GM04503 (cell line): Measurements from ENCODE around the gene PCBD2.
"Not testable (repeated sequence)": the region's sequence is repeated elsewhere in the genome, so short reads cannot be mapped to it uniquely, and the experiment has no call there.

Experiments
- DNase-seq: peaks from one replicate; pipeline ENCODE4 v3.0.0-alpha.2; 2012; ENCODE audit warnings: low read depth

Gene PCBD2

DNA sequence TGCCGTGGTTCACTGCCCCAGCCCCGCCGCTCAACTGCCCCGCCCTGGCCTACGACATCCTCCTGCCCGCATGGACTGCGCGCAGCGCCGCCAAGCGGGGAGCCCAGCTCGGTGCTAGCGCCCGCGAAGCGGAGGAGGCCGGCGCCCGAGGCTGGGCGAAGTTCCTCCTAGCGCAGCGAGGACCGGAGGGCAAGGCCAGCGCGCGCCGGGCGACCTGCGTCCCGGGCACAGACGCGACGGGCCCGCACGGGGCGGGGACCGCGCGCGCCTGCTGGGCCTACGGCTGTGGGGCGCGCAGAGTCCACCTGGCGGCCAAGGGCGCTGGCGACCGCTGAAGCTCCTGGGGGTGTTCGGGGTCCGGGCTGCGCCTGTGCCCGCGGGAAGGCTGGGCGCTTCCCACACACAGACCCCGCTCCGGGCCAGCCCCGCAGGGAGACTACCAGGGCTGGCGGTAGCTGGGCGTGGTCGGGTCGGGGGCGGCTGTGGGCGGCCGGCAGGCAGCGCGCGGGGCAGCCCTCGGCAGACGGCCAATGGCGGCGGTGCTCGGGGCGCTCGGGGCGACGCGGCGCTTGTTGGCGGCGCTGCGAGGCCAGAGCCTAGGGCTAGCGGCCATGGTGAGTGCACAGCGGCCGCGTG is at the start of gene PCBD2:
TSS of gene PCBD2 (plus strand) at position 522 of the 636 bp plus-strand sequence. CDS start at position 531, 9 bp downstream.
- peak; percentile 43 for DNase-seq

DNA sequence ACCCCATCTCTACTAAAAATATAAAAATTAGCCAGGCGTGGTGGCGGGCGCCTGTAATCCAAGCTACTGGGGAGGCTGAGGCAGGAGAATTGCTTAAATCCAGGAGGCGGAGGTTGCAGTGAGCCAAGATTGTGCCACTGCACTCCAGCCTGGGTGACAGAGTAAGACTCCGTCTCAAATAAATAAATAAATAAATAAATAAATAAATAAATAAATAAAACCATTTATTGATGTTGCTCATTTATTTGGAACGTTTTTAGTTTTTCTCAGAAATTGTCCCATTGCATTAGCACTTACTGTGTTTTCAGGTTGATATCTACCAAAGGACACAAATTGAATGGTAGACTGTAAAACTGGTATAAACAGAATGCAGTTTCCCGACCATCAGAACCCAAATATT is 48.5 kb upstream of the PCBD2 start:
- not testable (repeated sequence) for DNase-seq

DNA sequence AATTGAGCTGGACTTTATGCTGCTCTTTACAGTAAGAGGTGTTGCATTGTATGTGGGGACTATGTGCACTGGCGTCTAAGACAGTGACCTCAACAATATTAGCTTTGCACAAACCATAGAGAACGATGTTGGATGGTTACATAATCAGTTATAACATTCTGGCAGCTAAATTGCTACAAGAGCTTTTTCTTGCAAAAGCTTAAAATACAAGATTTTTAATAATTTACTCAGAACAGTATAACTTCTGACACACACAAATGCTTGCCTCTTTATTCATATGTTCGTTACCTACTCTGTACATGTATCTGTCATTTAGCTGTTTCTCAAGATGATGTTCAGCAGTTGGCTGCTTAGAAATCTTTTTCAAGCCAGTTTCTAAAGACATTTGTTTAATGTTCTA is 47.5 kb upstream of the PCBD2 start:
- no peak for DNase-seq

DNA sequence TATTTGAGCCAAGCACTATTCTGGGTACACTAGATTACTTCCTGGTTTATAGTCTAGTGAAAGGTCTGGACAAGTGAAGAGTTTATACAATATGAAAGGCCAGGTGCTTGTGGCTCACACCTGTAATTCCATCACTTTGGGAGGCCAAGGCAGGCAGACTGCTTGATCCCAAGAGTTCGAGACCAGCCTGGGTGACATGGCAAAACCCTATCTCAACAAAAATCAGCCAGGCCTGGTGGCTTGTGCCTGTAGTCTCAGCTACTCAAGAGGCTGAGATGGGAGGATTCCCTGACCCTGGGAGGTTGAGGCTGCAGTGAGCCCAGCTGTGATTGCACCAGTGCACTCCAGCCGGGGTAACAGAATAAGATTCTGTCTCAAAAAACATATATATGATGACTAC is 40.2 kb upstream of the PCBD2 start:
- DNase-seq: no peak

DNA sequence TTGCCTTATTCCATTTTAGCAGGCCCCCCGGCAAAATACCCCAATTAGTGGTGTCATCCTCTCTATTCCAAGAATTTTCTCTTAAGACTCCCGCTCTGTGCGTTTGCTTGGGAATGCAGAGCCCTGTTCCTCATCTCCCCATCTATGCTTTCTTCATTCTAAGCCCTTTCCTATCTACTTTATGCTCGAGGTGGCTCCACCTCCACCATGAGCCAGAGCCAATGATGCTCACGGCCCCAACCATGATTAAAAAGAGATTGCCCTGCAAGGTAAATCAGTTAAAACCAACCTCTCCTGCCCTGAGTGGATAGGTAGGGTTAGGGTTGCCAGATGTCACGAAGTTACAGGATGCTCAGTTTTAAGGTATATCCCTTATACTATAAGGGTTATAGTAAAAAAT is 31.4 kb upstream of the PCBD2 start:
- DNase-seq: no peak

DNA sequence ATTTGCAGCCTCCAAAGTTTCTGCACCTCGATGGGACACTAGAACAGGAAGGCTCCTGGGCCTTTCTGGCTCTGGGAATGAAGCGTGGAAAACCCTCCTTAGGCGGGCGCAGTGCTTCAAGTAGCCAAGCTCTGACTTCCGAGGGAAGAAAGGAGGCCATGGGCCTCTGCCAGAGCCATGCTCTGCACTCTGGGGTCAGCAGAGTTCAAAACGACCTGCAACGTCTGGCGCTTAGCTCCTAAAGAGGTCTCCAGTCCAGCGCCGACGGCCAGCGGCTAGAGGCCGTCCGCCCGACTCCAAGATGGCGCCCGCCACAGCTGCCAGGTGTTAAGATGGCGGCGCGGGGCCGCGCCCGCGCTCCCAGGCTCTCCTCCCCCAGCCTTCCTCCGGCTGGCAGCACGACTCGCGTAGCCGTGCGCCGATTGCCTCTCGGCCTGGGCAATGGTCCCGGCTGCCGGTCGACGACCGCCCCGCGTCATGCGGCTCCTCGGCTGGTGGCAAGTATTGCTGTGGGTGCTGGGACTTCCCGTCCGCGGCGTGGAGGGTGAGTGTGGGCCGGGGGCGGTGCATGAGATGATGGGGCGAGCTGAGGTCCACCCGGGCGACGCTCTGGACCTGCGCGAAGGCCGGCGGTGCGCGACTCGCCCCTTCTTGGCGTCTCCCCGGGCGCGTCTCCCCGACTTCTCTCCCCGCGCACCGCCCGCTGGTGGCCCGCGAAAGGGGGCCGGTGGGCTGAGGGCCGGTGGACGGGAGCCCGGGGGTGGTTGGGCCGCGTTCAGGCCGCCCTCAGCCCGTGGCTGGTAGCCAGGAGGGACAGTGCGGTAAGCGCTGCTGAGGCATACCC is 30.7 kb upstream of the PCBD2 start, which contains the start of gene TXNDC15:
TSS of gene TXNDC15 (plus strand) at position 385 of the 844 bp plus-strand sequence. CDS start at position 442, 57 bp downstream.
- peak; percentile 44 for DNase-seq

DNA sequence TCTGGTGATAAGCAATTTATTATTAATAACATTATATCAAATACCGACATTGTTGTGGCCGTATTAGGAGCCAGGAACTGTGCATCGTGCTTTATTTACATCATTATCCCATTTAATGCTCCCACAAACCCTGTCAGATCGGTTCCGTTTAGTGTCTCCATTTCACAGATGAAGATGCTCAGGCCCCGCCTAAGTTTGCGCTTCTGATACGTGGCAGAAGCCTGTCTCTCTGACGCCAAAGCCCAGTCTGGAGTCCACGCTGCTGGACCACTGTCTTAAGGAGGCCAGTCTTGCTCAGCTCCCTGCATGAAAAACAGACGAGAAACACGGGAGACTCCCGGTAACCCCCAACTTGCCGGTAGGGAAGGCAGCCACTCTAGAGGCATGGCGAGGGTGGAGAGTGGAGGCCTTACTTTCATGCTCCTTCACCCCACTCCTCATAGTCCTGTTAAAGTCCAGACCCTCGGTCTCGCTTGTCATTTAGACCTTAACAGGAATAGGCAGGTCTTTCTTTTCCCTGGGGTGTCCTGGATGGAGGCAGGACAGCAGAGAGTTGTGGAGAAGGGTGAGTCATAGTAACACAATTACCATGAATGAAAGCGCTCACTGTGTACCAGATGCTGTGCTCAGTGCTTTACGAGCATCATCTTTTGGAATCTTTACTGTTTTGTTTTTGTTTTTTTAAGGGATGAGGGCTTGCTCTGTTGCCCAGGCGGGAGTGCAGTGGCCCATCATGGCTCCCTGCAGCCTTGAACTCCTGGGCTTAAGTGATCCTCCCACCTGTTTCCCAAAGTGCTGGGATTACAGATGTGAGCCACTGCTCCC is 29.9 kb upstream of the PCBD2 start:
- DNase-seq: peak; percentile 66

DNA sequence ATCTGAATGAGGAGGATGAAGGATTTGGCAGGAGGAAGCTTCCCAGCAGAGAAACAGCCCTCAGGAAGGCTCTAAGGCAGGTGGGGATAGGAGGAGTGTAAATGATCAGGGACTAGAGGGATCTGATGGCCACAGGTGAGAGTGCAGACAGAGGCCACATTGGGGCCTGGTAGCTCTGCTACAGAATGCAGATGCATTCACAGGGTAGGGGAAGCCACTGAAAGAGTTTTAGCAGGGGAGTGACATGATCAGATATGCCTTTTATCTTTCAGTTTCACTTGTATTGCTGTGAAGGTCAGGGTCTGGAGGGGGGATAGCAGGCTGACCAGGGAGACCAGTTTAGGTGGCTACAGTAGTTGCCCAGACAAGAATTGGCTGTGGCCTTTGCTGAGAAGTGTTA is 27.8 kb upstream of the PCBD2 start:
- DNase-seq: no peak

DNA sequence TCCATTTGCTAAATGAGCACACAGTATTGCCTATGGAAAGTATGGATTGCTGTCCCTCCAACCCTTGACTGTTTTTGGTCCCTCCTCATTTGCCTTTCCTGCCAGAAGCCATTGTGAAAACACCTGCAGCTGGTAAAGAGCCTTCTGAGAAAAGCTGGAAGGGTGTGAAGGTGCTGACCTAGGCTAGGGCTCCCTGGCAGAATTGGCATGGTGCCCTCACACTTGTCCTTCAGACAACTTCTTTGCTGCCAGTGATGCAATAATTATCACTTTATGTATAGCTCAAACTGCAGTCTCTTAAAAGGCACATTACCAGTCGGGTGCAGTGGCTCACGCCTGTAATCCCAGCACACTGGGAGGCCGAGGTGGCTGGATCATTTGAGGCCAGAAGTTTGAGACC is 26.5 kb upstream of the PCBD2 start:
- DNase-seq: no peak

DNA sequence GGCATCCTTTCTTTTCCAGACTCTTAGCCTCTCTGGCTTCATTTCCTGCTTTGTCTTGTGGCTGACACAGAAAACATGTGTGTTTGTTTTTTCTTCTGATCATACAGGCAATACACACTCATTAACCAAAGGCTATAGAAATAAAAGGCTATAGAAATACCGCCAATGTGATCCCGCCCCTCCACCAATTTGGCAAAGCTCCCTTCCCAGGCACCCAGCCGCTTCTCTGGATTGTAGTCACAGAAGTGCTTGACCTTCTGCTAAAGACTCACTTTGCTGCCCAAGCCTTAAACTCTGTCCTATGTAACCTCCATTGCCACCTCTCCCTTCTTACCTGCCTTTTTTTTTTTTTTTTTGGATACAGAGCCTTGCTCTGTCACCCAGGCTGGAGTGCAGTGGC is 25.5 kb upstream of the PCBD2 start:
- no peak for DNase-seq

DNA sequence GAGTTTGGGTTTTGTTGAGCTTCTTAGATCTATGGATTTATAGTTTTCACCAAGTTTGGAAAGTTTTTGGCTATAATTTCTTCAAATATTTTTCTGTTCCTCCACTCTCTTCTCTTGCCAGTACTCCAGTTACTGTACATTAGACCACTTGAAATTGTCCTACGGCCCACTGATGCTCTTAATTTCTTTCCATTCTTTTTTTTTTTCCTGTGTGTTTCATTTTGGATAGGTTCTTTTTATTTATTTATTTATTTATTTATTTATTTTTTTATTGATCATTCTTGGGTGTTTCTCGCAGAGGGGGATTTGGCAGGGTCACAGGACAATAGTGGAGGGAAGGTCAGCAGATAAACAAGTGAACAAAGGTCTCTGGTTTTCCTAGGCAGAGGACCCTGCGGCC is 24.0 kb upstream of the PCBD2 start:
- DNase-seq: not testable (repeated sequence)

DNA sequence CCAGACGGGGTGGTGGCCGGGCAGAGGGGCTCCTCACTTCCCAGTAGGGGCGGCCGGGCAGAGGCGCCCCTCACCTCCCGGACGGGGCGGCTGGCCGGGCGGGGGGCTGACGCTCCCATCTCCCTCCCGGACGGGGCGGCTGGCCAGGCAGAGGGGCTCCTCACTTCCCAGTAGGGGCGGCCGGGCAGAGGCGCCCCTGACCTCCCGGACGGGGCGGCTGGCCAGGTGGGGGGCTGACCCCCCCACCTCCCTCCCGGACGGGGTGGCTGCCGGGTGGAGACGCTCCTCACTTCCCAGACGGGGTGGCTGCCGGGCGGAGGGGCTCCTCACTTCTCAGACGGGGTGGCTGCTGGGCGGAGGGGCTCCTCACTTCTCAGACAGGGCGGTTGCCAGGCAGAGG is 23.2 kb upstream of the PCBD2 start:
- DNase-seq: not testable (repeated sequence)

DNA sequence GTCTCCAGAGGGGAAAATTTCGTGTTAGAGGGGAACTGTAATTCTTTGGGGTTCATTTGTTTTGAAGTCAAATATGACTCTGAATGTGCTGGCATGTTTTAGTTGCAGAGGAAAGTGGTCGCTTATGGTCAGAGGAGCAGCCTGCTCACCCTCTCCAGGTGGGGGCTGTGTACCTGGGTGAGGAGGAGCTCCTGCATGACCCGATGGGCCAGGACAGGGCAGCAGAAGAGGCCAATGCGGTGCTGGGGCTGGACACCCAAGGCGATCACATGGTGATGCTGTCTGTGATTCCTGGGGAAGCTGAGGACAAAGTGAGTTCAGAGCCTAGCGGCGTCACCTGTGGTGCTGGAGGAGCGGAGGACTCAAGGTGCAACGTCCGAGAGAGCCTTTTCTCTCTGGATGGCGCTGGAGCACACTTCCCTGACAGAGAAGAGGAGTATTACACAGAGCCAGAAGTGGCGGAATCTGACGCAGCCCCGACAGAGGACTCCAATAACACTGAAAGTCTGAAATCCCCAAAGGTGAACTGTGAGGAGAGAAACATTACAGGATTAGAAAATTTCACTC is 17.3 kb upstream of the PCBD2 start:
- DNase-seq: no peak

DNA sequence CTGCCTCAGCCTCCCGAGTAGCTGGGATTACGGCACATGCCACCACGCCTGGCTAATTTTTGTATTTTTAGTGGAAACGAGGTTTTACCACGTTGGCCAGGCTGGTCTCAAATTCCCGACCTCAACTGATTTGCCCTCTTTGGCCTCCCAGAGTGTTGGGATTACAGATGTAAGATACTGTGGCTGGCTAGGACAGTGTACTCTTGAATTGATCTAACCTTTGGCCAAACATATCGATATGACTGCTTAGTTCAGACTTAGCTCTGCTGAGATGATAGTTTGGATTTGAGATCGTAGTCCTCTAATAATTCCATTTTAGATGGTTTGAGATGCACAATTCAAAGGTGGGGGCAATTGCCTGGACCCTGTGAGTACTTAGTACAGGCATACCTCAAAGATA is 15.6 kb upstream of the PCBD2 start:
- DNase-seq: no peak

DNA sequence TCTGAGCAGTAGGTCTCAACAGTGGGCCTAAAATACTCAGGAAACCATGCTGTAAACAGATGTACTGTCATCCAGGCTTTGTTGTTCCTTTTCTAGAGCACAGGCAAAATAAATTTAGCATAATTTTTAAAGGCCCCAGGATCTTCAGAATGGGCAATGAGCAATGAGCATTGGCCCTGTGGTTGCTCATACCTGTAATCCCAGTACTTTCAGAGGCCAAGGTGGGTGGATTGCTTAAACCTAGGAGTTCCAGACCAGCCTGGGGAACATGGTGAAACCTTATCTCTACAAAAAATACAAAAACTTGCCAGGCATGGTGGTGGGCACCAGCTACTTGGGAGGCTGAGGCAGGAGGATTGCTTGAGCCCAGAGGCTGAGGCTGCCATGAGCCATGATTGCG is 13.5 kb upstream of the PCBD2 start:
- DNase-seq: no peak

DNA sequence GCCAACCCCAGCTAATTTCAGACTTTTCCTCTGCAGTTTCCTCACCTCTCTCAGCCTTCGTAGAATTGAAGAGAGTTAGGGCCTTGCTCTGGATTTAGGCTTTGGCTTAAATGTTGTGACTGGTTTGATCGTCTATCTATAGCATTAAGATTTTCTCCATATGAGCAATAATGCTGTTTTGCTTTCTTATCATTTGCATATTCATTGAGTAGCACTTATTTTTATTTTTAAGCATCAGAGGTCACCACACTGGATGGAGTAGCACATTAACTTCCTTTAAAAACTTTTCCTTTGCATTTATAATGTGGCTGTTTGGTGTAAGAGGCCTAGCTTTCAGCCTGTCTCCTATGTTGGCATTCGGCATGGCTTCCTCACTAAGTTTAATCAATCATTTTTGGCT is 12.6 kb upstream of the PCBD2 start:
- no peak for DNase-seq

DNA sequence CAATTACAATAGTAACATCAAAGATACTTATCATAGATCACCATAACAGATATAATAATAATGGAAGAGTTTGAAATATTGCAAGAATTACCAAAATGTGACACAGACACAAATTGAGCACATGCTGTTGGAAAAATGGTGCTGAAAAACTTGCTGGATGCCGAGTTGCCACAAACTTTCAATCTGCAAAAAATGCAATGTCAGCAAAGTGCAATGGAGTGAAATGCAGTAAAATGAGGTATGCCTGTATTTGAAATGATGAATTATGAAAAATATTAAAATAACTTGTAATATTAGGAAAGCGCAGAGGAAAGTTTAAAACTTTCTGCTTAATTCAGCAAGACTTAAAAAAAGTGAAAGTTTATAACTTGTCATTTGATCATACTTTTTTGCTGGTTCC is 12.0 kb upstream of the PCBD2 start:
- no peak for DNase-seq

DNA sequence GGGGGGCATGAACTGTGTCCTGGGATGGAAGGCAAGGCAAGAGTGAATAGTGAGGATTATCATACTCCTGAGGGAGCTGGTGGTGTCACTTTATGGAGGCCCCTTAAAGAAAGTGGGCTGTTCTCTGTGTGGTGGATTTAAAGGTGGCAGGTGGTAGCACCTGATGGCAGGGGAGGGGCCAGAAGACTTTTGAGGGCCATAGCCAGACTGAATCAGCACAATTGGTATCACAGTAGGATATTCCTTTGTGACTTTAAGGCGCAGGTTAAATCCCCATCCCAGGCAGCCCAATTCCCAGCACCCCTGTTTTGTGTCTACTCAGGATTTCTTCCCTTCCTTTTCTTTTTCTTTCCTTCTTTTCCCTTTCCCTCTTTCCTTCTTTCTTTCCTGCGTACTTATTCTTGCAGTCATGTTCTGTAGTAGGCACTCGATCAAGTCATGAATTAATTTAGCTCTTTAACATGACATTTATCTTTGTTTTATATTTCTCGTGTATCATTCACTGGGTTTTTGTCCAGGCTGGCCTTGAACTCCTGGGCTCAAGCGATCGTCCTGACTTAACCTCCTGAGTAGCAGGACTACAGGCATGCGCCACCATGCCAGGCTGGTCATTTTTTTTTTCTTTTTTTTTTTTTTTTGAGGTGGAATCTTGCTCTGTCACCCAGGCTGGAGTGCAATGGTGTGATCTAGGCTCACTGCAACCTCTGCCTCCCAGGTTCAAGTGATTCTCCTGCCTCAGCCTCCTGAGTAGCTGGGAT is 11.0 kb upstream of the PCBD2 start:
- no peak for DNase-seq

DNA sequence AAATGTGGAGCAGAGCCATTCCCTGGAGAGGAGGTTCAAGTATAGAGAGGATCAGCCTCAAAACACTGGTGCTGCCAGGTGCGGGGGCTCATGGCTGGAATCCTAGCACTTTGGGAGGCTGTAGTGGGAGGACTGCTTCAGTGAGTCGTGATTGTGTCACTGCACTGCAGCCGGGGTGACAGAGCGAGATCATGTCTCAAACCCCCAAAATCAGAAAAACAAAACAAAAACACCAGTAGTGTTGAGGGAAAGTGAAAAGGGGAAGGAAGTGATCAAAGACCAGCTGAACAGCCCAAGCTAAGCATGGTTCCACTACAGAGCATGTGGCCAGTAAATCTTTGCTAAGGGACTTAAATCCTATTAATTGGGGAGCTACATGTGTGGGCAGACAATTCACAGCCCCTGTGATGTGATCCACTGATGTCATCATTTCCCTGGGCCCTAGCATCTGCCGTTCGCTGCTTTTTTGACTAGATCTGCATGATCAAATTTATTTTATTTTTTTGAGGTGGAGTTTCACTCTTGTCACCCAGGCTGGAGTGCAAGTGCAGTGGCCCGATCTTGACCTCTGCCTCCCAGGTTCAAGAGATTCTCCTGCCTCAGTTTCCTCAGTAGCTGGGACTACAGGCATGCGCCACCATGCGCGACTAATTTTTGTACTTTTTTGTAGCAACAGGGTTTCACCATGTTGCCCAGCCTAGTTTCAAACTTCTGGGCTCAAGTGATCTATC is 2.7 kb upstream of the PCBD2 start:
- DNase-seq: no peak

DNA sequence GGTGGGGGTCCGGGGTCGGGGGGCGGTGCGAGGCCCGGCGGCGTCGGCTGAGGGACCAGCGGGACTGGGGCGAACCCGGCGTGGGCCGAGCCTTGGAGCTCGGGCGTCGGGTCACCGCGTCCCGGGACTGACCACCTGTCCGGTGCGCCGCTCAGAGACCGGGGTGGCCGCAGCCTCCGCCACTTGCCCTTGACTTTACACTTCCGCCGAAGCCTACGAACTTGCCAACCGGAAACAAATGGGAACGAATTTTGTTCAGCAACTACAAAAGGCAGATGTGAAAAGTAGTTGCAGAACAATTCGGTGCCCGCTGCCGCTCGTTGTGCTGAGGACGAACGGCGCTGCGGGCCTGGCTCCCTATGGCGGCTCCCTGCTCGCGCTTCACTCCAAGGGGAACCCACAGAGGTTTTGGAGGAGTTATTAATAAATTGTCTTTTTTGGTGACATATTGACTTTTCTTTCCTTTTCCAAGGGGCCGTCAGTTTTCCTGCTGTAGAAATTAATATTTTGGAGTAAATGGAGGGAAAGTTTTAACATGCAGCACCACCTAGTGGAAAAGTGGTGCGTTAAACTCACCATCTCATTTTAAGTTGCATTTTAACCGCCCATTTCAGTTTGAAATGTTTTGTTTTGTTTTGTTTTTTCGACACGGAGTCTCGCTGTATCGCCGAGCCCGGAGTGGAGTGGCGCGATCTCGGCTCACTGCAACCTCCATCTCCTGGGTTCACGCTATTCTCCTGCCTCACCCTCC is 490 bp downstream of the PCBD2 start:
- peak; percentile 31 for DNase-seq
